PC-3 (cell line): ENCODE measurements around the gene HYAL2.

Source experiments
- CTCF ChIP-seq: fragments of 300-600 bp; sonication (generic); conservative IDR thresholded peaks from 2 replicates; pipeline ENCODE4 v1.5.1; 2017; ENCODE audit warnings: antibody characterized with exemption, low read depth, mild to moderate bottlenecking, low read length
- EZH2 ChIP-seq: fragments of 300-600 bp; sonication (generic); IDR thresholded peaks from one replicate; pipeline ENCODE4 v1.6.1; 2017; ENCODE audit warnings: antibody characterized with exemption, mild to moderate bottlenecking, low read length; ENCODE audit not compliant: unreplicated experiment
- EZH2phosphoT487 ChIP-seq: fragments of 300-600 bp; sonication (generic); IDR thresholded peaks from 2 replicates; pipeline ENCODE4 v1.6.1; 2018; ENCODE audit warnings: mild to moderate bottlenecking, antibody characterized with exemption, low read length, borderline replicate concordance

DNA sequence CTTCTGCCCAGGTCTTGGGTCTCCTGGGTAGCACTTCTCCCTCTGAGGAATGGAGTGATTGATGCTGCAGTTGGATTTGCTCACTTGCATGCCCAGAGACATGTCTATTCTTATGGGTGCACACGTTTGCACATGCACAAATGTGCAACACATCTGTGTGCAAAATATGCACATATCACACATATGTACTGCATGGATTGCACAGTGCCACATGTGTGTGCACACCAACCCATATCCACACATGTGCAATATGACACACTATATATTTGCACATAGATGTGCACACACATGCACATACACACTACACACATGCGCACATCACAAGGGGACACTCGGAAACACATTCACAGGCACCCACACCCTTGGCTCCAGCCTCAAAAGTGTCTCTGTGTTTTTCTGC, 54.3 kb downstream of the HYAL2 start:
- TF ChIP-seq CTCF, result no peak
- TF ChIP-seq EZH2phosphoT487, result no peak
- TF ChIP-seq EZH2, result no peak
